Activated gamma-delta T cell treated with Interleukin-2 at 50 U/mL for 16 hours (primary cell): ENCODE measurements around the gene ANG.
A peak's percentile ranks its signal among the peaks of the same experiment; 100 is the strongest.
"Not testable (repeated sequence)": the region's sequence is repeated elsewhere in the genome, so short reads cannot be mapped to it uniquely, and the experiment has no call there.

Source experiments
- DNase-seq: peaks from one replicate; pipeline ENCODE4 v3.0.0-alpha.2; 2020

The ANG gene

GRCh38 chr14:20688167-20688839 lies at the start of gene ANG:
TSS of gene ANG (plus strand) at chr14:20688764. CDS start at chr14:20693565, 4,801 bp downstream.
- no peak for DNase-seq

- DNase-seq = no peak
Measured at GRCh38 chr14:20641591-20641990, 47.0 kb upstream of the ANG start, which contains the start of gene OR6S1. TSS of gene OR6S1 (minus strand) at chr14:20641691. CDS start at chr14:20641691, 0 bp downstream.

- no peak for DNase-seq
Measured at GRCh38 chr14:20642182-20642581, 46.4 kb upstream of the ANG start.

- not testable (repeated sequence) for DNase-seq
Measured at GRCh38 chr14:20642755-20643154, 45.8 kb upstream of the ANG start.

- DNase-seq = no peak
Measured at GRCh38 chr14:20644520-20644919, 44.0 kb upstream of the ANG start.

GRCh38 chr14:20645481-20645880 lies 43.1 kb upstream of the ANG start:
- no peak for DNase-seq

GRCh38 chr14:20652996-20653975 lies 35.3 kb upstream of the ANG start:
- DNase-seq = no peak

- DNase-seq = no peak
Measured at GRCh38 chr14:20655851-20656250, 32.7 kb upstream of the ANG start.

- DNase-seq = no peak
Measured at GRCh38 chr14:20656274-20656673, 32.3 kb upstream of the ANG start.

GRCh38 chr14:20657216-20658211 lies 31.1 kb upstream of the ANG start:
- DNase-seq = peak; percentile 9

GRCh38 chr14:20658246-20658645 lies 30.3 kb upstream of the ANG start:
- no peak for DNase-seq

- no peak for DNase-seq
Measured at GRCh38 chr14:20659336-20659735, 29.2 kb upstream of the ANG start.

- no peak for DNase-seq
Measured at GRCh38 chr14:20659813-20660395, 28.7 kb upstream of the ANG start.

GRCh38 chr14:20661197-20661596 lies 27.4 kb upstream of the ANG start:
- no peak for DNase-seq

GRCh38 chr14:20662968-20663732 lies 25.4 kb upstream of the ANG start:
- DNase-seq = peak; percentile 67

GRCh38 chr14:20666400-20666961 lies 22.1 kb upstream of the ANG start:
- not testable (repeated sequence) for DNase-seq

- DNase-seq = no peak
Measured at GRCh38 chr14:20667957-20668356, 20.6 kb upstream of the ANG start.

GRCh38 chr14:20668969-20669368 lies 19.6 kb upstream of the ANG start:
- no peak for DNase-seq

GRCh38 chr14:20671597-20672283 lies 16.8 kb upstream of the ANG start:
- DNase-seq = no peak

GRCh38 chr14:20675669-20676068 lies 12.9 kb upstream of the ANG start:
- no peak for DNase-seq
